SK-N-SH (cell line): ENCODE results near the gene SCN8A. TPM values are rescaled to one million over a fixed set of nuclear protein-coding genes. Genes with fewer than 3 reads are reported as not detected.

Source experiments
- CTCF ChIA-PET: fragments of 300-600, 350-600 bp; formaldehyde crosslinking; extraction: SDS; loops from one replicate; lab custom pipeline; 2021; lab: Yijun Ruan, JAX
- POLR2A ChIA-PET: fragments of 350-600 bp; sonication (Branson Sonifier 250); formaldehyde crosslinking; extraction: SDS; loops from one replicate; lab custom pipeline; 2020; ENCODE audit warnings: antibody characterized with exemption, inconsistent platforms; lab: Yijun Ruan, JAX
- DNase-seq: peaks from one replicate; pipeline ENCODE4 v3.0.0; 2012
- H2AFZ ChIP-seq: fragments of 200-600 bp; sonication (generic); 2 replicates; pipeline ENCODE4 v1.8.1; 2016; ENCODE audit warnings: antibody characterized with exemption, mild to moderate bottlenecking, low read depth
- H3F3A ChIP-seq: fragments of 200-600 bp; sonication (generic); replicated peaks from 2 replicates; pipeline ENCODE3; 2016; ENCODE audit warnings: antibody characterized with exemption, mild to moderate bottlenecking; ENCODE audit not compliant: insufficient read depth
- H3K27ac ChIP-seq, 2 experiments: fragments of 200-500 bp in 1 of 2; fragments of 200-600 bp in 1 of 2; sonication (Bioruptor generic) in 1 of 2; sonication (generic), shearing (Covaris generic) in 1 of 2; 2 replicates each; pipeline versions ENCODE4 v1.5.1 to v1.6.1; 2014 to 2016; ENCODE audit warnings: low read depth in 2 of 2, inconsistent platforms in 1 of 2, low read length in 1 of 2, mild to moderate bottlenecking in 1 of 2, mixed read lengths in 1 of 2
- H3K27me3 ChIP-seq: fragments of 200-600 bp; sonication (generic), shearing (Covaris generic); 2 replicates; pipeline ENCODE4 v1.6.1; 2016; ENCODE audit warnings: mixed run types; ENCODE audit not compliant: insufficient read depth
- H3K36me3 ChIP-seq, 2 experiments: fragments of 200-500 bp in 1 of 2; fragments of 200-600 bp in 1 of 2; sonication (Bioruptor generic) in 1 of 2; sonication (generic) in 1 of 2; replicated peaks in 1 of 2; 2 replicates each; pipeline versions ENCODE3 to v1.5.1; 2014 to 2016; ENCODE audit warnings: low read length in 1 of 2, mild to moderate bottlenecking in 1 of 2; ENCODE audit not compliant: insufficient read depth in 2 of 2, control insufficient read depth in 1 of 2
- H3K4me1 ChIP-seq, 2 experiments: fragments of 200-500 bp in 1 of 2; fragments of 200-600 bp in 1 of 2; sonication (Bioruptor generic) in 1 of 2; sonication (generic), shearing (Covaris generic) in 1 of 2; 2 replicates each; pipeline versions ENCODE4 v1.5.1 to v1.6.1; 2014 to 2016; ENCODE audit warnings: low read depth in 1 of 2, low read length in 1 of 2, mixed run types in 1 of 2; ENCODE audit not compliant: insufficient read depth in 2 of 2, control insufficient read depth in 1 of 2
- H3K4me2 ChIP-seq: fragments of 200-600 bp; sonication (generic), shearing (Covaris generic); 2 replicates; pipeline ENCODE4 v1.6.1; 2017; ENCODE audit warnings: mixed run types
- H3K4me3 ChIP-seq, 2 experiments: fragments of 200-500 bp in 1 of 2; fragments of 200-600 bp in 1 of 2; sonication (Bioruptor generic) in 1 of 2; sonication (generic), shearing (Covaris generic) in 1 of 2; 2 replicates each; pipeline versions ENCODE4 v1.5.1 to v1.8.1; 2014 to 2016; ENCODE audit warnings: low read depth in 2 of 2, inconsistent platforms in 1 of 2, low read length in 1 of 2, mild to moderate bottlenecking in 1 of 2, mixed read lengths in 1 of 2, moderate library complexity in 1 of 2
- H3K79me2 ChIP-seq: fragments of 200-600 bp; sonication (generic); 2 replicates; pipeline ENCODE4 v1.8.1; 2017; ENCODE audit warnings: mild to moderate bottlenecking; ENCODE audit not compliant: insufficient read depth
- H3K9ac ChIP-seq: fragments of 200-600 bp; sonication (generic); 2 replicates; pipeline ENCODE4 v1.6.1; 2017; ENCODE audit warnings: mixed run types
- H3K9me2 ChIP-seq: fragments of 200-600 bp; sonication (generic); 2 replicates; pipeline ENCODE4 v1.6.1; 2017; ENCODE audit warnings: mixed run types
- H3K9me3 ChIP-seq: fragments of 200-600 bp; sonication (generic); 2 replicates; pipeline ENCODE4 v1.6.1; 2017; ENCODE audit warnings: mixed run types, mild to moderate bottlenecking, moderate library complexity
- H4K20me1 ChIP-seq: fragments of 200-600 bp; sonication (generic); 2 replicates; pipeline ENCODE4 v1.6.1; 2017; ENCODE audit warnings: mild to moderate bottlenecking, mixed run types; ENCODE audit not compliant: insufficient read depth
- CHD2 ChIP-seq: fragments of 150-350 bp; IDR thresholded peaks from 2 replicates; pipeline ENCODE4 v1.6.1; 2018; ENCODE audit warnings: low read length; ENCODE audit not compliant: partially characterized antibody
- ELF1 ChIP-seq: IDR thresholded peaks from 2 replicates; pipeline ENCODE4 v1.4.0; 2012
- EP300 ChIP-seq, 2 experiments: IDR thresholded peaks; 2 replicates each; pipeline versions ENCODE4 v1.4.0 to v1.6.1; 2012; ENCODE audit warnings: borderline replicate concordance in 1 of 2, low read depth in 1 of 2, low read length in 1 of 2
- EZH2phosphoT487 ChIP-seq: fragments of 200-600 bp; sonication (generic); IDR thresholded peaks from 2 replicates; pipeline ENCODE4 v1.6.1; 2017; ENCODE audit warnings: low read depth, mixed run types, mild to moderate bottlenecking, antibody characterized with exemption, moderate library complexity, borderline replicate concordance
- FOSL2 ChIP-seq: IDR thresholded peaks from 2 replicates; pipeline ENCODE4 v1.4.0; 2012; ENCODE audit warnings: low read depth, mild to moderate bottlenecking, moderate library complexity, borderline replicate concordance
- FOXM1 ChIP-seq: IDR thresholded peaks from 2 replicates; pipeline ENCODE4 v1.4.0; 2012; ENCODE audit warnings: low read depth, mild to moderate bottlenecking
- GABPA ChIP-seq: IDR thresholded peaks from 2 replicates; pipeline ENCODE4 v1.4.0; 2012; ENCODE audit warnings: low read depth, mild to moderate bottlenecking
- GATA2 ChIP-seq: sonication (generic); formaldehyde crosslinking; IDR thresholded peaks from 2 replicates; pipeline ENCODE4 v1.5.0; 2020; ENCODE audit warnings: mild to moderate bottlenecking, missing genetic modification reagents
- JUND ChIP-seq: IDR thresholded peaks from 2 replicates; pipeline ENCODE4 v1.4.0; 2012
- MEF2A ChIP-seq: IDR thresholded peaks from 2 replicates; pipeline ENCODE4 v1.4.0; 2012; ENCODE audit warnings: low read depth, borderline replicate concordance
- MXI1 ChIP-seq: IDR thresholded peaks from 2 replicates; pipeline ENCODE4 v1.6.1; 2012; ENCODE audit warnings: mild to moderate bottlenecking, low read depth, low read length, improper control_type of control experiment
- NRF1 ChIP-seq: IDR thresholded peaks from 2 replicates; pipeline ENCODE4 v1.6.1; 2012; ENCODE audit warnings: low read depth, mild to moderate bottlenecking, low read length
- POLR2AphosphoS5 ChIP-seq: IDR thresholded peaks from 2 replicates; pipeline ENCODE4 v1.6.1; 2012; ENCODE audit warnings: low read depth, low read length
- SIN3A ChIP-seq: IDR thresholded peaks from 2 replicates; pipeline ENCODE4 v1.6.1; 2012; ENCODE audit warnings: low read depth, mild to moderate bottlenecking, low read length, moderate library complexity, borderline replicate concordance
- SMC3 ChIP-seq: IDR thresholded peaks from 2 replicates; pipeline ENCODE4 v1.6.1; 2012; ENCODE audit warnings: low read depth, low read length, improper control_type of control experiment
- TAF1 ChIP-seq: IDR thresholded peaks from 2 replicates; pipeline ENCODE4 v1.6.1; 2012; ENCODE audit warnings: low read depth, mild to moderate bottlenecking, low read length, moderate library complexity, borderline replicate concordance
- TEAD4 ChIP-seq: IDR thresholded peaks from 2 replicates; pipeline ENCODE4 v1.4.0; 2012; ENCODE audit warnings: mild to moderate bottlenecking, borderline replicate concordance; ENCODE audit not compliant: insufficient read depth
- YY1 ChIP-seq: IDR thresholded peaks from 2 replicates; pipeline ENCODE4 v1.4.0; 2012; ENCODE audit warnings: low read depth, mild to moderate bottlenecking
- WGBS: methylation state at CpG from one replicate; pipeline ENCODE4 v1.1.6; 2017; ENCODE audit warnings: low lambda C conversion rate; 5-methylcytosine and 5-hydroxymethylcytosine counted together
- polyA plus RNA-seq, 3 experiments: library from polyadenylated mRNA; depleted of rRNA; stranded (reverse); fragments of >200 nt; gene quantifications; 2 replicates each; pipeline ENCODE4 v1.2.3, GENCODE V29; 2012
- TF ChIP-seq, protein P1 (sequence below): fragments of 150-350 bp; IDR thresholded peaks from 2 replicates; pipeline ENCODE4 v1.6.1; 2017; ENCODE audit warnings: antibody characterized with exemption, low read length, low read depth, borderline replicate concordance
- TF ChIP-seq, protein P2 (sequence below): fragments of 150-350 bp; IDR thresholded peaks from 2 replicates; pipeline ENCODE4 v1.6.1; 2016; ENCODE audit warnings: mild to moderate bottlenecking, low read depth, low read length
- TF ChIP-seq, protein P3 (sequence below): IDR thresholded peaks from 2 replicates; pipeline ENCODE4 v1.4.0; 2012; ENCODE audit warnings: low read depth
- TF ChIP-seq, protein P4 (sequence below): IDR thresholded peaks from 2 replicates; pipeline ENCODE4 v1.6.1; 2012; ENCODE audit warnings: mild to moderate bottlenecking, low read depth, low read length, moderate library complexity

The SCN8A gene
- polyA plus RNA-seq, 1 of the 3 experiments (the other 2 are of a cell fraction): 7.1 TPM

DNA sequence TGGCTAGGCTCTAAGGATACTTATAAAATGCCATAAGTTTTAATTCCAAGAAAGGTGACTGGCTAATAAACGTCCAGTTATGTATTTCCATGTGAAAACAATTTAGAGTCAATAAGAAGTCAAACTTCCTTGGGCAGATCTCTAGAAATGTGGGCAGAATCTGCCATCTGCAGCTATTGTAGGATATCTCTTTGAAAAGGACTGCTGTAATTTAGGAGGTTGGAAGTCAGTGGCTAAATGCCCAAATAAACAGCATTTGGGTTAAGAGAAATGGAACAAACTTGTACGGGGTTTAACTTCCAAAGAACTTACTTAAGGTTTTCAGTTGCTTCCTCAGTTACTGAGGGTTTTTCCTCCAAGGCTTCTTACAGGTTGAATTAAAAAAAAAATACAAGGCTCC is 135.9 kb downstream of the SCN8A start:
- DNase-seq: no peak
- ChIA-PET POLR2A (no interaction called here), CTCF (no interaction called here)
- Histone ChIP-seq H3K4me1 (no peaks in the 10 kb centered on the region), H2AFZ (no peak overlapping the region), H3K9me3 (peaks cover under 1% of the 10 kb centered on the region; the same call in 1 of the 2 replicates), H3K4me3 (no peak overlapping the region), H3K9ac (no peak overlapping the region), H3K27me3 (no peaks in the 10 kb centered on the region), H3K36me3 (peaks cover 16 to 41% of the 10 kb centered on the region in 2 experiments), H3K9me2 (no peaks in the 10 kb centered on the region), H3K79me2 (0 out of 2 replicates have a peak, but pooled peaks cover 4% of the 10 kb centered on the region), H3F3A (peaks cover 9% of the 10 kb centered on the region), H4K20me1 (no peaks in the 10 kb centered on the region), H3K27ac (no peak overlapping the region), H3K4me2 (no peak overlapping the region)
- WGBS: 89% methylated on average over 2 of the region's 2 CpGs
- TF ChIP-seq GATA2 (no peak), MXI1 (no peak), FOXM1 (no peak), JUND (no peak), SMC3 (no peak), FOSL2 (no peak), MEF2A (no peak)
- TF ChIP-seq, protein P1, sequence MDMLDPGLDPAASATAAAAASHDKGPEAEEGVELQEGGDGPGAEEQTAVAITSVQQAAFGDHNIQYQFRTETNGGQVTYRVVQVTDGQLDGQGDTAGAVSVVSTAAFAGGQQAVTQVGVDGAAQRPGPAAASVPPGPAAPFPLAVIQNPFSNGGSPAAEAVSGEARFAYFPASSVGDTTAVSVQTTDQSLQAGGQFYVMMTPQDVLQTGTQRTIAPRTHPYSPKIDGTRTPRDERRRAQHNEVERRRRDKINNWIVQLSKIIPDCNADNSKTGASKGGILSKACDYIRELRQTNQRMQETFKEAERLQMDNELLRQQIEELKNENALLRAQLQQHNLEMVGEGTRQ: no peak
- TF ChIP-seq, protein P2, sequence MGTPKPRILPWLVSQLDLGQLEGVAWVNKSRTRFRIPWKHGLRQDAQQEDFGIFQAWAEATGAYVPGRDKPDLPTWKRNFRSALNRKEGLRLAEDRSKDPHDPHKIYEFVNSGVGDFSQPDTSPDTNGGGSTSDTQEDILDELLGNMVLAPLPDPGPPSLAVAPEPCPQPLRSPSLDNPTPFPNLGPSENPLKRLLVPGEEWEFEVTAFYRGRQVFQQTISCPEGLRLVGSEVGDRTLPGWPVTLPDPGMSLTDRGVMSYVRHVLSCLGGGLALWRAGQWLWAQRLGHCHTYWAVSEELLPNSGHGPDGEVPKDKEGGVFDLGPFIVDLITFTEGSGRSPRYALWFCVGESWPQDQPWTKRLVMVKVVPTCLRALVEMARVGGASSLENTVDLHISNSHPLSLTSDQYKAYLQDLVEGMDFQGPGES: no peak

DNA sequence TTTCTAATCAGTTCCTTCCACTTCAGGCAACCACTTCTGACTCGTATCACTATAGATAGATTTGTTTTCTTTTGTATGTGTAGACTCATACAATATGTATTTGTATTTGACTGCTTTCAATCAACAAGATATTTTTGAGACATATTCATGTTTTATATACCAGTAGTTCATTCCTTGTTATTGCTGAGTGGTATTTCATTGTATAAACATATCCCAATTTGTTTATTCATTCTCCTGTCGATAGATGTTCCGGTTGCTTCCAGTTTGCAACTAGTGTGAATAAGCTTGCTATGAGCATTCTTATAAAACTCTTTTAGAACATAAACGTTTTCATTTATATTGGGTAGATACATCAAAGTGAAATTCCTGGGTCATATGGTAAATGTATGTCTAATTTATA is 138.3 kb downstream of the SCN8A start:
- H3K4me1 ChIP-seq: no peaks in the 10 kb centered on the region
- H4K20me1 ChIP-seq: no peaks in the 10 kb centered on the region
- no peak overlapping the region for H3K4me3 ChIP-seq
- no peaks in the 10 kb centered on the region for H3K9me2 ChIP-seq
- no peak overlapping the region for H3K4me2 ChIP-seq
- H3K9me3 ChIP-seq: peaks cover 9% of the 10 kb centered on the region
- no peak overlapping the region for H3K27ac ChIP-seq
- CTCF ChIA-PET: no interaction called here
- no peaks in the 10 kb centered on the region for H3K27me3 ChIP-seq
- H3F3A ChIP-seq: peaks cover 9% of the 10 kb centered on the region
- 0 out of 2 replicates have a peak, but pooled peaks cover 4% of the 10 kb centered on the region for H3K79me2 ChIP-seq
- no peak overlapping the region for H3K9ac ChIP-seq
- 78% methylated on average over 4 of the region's 4 CpGs for WGBS
- no peak overlapping the region for H2AFZ ChIP-seq
- TF ChIP-seq EP300 (IDR thresholded peaks at IDR 0.05; ENCODE audit: borderline replicate concordance in 1 of 2, low read depth in 1 of 2, low read length in 1 of 2): no peak
- no peak for TF ChIP-seq GATA2
- no peak for TF ChIP-seq TEAD4
- TF ChIP-seq GABPA: no peak
- TF ChIP-seq POLR2AphosphoS5: no peak
- TF ChIP-seq SMC3: no peak
- TF ChIP-seq NRF1: no peak
- TF ChIP-seq TAF1: no peak
- TF ChIP-seq ELF1: no peak
- TF ChIP-seq, protein P3, sequence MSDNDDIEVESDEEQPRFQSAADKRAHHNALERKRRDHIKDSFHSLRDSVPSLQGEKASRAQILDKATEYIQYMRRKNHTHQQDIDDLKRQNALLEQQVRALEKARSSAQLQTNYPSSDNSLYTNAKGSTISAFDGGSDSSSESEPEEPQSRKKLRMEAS: no peak
- TF ChIP-seq, protein P4, sequence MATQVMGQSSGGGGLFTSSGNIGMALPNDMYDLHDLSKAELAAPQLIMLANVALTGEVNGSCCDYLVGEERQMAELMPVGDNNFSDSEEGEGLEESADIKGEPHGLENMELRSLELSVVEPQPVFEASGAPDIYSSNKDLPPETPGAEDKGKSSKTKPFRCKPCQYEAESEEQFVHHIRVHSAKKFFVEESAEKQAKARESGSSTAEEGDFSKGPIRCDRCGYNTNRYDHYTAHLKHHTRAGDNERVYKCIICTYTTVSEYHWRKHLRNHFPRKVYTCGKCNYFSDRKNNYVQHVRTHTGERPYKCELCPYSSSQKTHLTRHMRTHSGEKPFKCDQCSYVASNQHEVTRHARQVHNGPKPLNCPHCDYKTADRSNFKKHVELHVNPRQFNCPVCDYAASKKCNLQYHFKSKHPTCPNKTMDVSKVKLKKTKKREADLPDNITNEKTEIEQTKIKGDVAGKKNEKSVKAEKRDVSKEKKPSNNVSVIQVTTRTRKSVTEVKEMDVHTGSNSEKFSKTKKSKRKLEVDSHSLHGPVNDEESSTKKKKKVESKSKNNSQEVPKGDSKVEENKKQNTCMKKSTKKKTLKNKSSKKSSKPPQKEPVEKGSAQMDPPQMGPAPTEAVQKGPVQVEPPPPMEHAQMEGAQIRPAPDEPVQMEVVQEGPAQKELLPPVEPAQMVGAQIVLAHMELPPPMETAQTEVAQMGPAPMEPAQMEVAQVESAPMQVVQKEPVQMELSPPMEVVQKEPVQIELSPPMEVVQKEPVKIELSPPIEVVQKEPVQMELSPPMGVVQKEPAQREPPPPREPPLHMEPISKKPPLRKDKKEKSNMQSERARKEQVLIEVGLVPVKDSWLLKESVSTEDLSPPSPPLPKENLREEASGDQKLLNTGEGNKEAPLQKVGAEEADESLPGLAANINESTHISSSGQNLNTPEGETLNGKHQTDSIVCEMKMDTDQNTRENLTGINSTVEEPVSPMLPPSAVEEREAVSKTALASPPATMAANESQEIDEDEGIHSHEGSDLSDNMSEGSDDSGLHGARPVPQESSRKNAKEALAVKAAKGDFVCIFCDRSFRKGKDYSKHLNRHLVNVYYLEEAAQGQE: no peak
- TF ChIP-seq, protein P2: no peak
- no peak for TF ChIP-seq SIN3A
- no peak for TF ChIP-seq MEF2A
- TF ChIP-seq EZH2phosphoT487: no peak
- TF ChIP-seq YY1: no peak
- no peak for TF ChIP-seq CHD2
- POLR2A ChIA-PET: no interaction called here
- no peak for DNase-seq
- H3K36me3 ChIP-seq: peaks cover 10 to 45% of the 10 kb centered on the region in 2 experiments
